ENCODE measurements around the gene SMAGP. TPM values are rescaled to one million over a fixed set of nuclear protein-coding genes. Genes with fewer than 3 reads are reported as not detected.

The SMAGP gene
- total RNA-seq, 8 experiments from 2014 or later = 0.79 to 110 (median 2.9) TPM

- WGBS, 10 experiments = 0 to 40% (median 7%) methylated on average over 1 to 3 of the region's 7 CpGs; no CpG with 5 or more reads in 5 of the 10 experiments
- in situ Hi-C loops (cut with MboI; ENCODE audit: low pct_unique_long_range_greater_than_20kb in 2 of 9, low sequenced_read_pairs in 9 of 9, unreplicated experiment in 9 of 9) = no loop called here
- peaks cover 10 to 14% of the 10 kb centered on the region in 2 donors for H3K4me1 ChIP-seq (replicated peaks in 1 of 2)
- ATAC-seq (replicated peaks in 6 of 8) = no peak
- H3K4me3 ChIP-seq = peak overlapping the region; percentile 85 to 97 (median 92)
- peak overlapping the region in 1 of 2 donors; percentile 96 for H3K27ac ChIP-seq
Measured at GRCh38 chr12:51216642-51217041, 53.6 kb downstream of the SMAGP start.

DNA sequence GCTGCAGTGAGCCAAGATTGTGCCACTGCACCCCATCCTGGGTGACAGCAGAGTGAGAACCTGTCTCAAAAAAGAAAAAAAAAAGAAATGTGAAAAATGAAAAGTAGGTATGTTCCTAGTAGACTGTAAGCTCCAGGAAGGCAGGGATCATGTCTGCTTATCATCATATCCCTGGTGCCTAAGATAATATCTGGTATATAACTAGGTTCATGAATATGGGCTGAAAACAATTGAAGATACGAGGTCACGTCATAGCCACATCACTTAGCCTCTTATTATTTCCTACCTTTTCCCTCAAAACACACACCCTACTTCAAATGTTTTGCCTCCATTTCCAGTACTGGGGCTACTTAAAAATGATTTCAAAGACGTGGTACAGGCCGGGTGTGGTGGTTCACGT, 55.3 kb downstream of the SMAGP start:
- peaks cover 10 to 14% of the 10 kb centered on the region in 2 donors for H3K4me1 ChIP-seq (replicated peaks in 1 of 2)
- no peak overlapping the region for H3K4me3 ChIP-seq
- no peak overlapping the region for H3K27ac ChIP-seq
- 80 to 100% (median 90%) methylated on average over 1 to 3 of the region's 5 CpGs; no CpG with 5 or more reads in 6 of the 10 experiments for WGBS, 10 experiments
- in situ Hi-C loops (cut with MboI; ENCODE audit: low pct_unique_long_range_greater_than_20kb in 2 of 9, low sequenced_read_pairs in 9 of 9, unreplicated experiment in 9 of 9) = no loop called here
- ATAC-seq (replicated peaks in 6 of 8) = no peak

DNA sequence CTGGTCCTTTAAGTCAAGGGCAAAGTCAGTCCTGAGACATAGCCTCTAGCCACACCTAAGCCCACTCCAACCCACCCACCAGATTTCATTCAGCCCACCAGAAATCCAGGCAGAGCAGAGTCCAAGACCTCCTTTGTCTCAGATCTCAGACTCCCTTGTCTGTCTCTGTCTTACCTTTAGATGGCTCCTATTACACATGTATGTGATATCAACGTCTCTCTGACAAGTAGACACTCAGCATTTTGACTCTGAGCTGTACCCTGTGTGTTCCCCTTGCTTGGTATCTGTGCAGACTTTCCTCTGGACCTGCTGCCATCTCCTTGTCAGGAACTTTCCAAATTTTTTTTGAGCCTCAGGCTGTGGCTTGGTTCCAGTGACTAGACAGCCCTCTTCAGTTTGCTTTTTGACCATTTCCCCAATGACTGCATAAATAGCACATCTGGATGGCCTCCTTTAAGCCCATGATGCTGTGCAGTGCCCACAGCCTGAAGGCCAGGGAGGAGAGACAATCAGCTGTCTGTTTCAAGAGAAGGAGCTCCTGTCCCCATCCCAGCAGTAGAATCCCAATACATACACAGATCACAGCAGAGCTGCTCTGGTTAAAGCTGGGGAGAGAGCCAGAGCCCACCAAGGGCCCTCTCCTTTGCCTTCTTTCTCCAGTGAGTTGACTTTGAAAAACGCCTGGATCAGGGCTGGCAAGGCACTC, 59.4 kb downstream of the SMAGP start:
- Histone ChIP-seq H3K4me1 (replicated peaks in 1 of 2) (no peaks in the 10 kb centered on the region), H3K27ac (no peak overlapping the region), H3K4me3 (no peak overlapping the region)
- ATAC-seq (replicated peaks in 6 of 8) = no peak
- WGBS, 10 experiments = 17 to 67% (median 29%) methylated on average over 1 to 2 of the region's 2 CpGs; no CpG with 5 or more reads in 4 of the 10 experiments
- in situ Hi-C loops (cut with MboI; ENCODE audit: low pct_unique_long_range_greater_than_20kb in 2 of 9, low sequenced_read_pairs in 9 of 9, unreplicated experiment in 9 of 9) = no loop called here

- WGBS, 10 experiments = 78 to 100% (median 91%) methylated on average over 1 to 2 of the region's 2 CpGs; no CpG with 5 or more reads in 4 of the 10 experiments
- Histone ChIP-seq H3K4me1 (replicated peaks in 1 of 2) (no peaks in the 10 kb centered on the region), H3K27ac (no peak overlapping the region), H3K4me3 (no peak overlapping the region)
- no peak for ATAC-seq (replicated peaks in 6 of 8)
- in situ Hi-C loops (cut with MboI; ENCODE audit: low pct_unique_long_range_greater_than_20kb in 2 of 9, low sequenced_read_pairs in 9 of 9, unreplicated experiment in 9 of 9) = no loop called here
Measured at GRCh38 chr12:51209259-51209658, 61.0 kb downstream of the SMAGP start.

DNA sequence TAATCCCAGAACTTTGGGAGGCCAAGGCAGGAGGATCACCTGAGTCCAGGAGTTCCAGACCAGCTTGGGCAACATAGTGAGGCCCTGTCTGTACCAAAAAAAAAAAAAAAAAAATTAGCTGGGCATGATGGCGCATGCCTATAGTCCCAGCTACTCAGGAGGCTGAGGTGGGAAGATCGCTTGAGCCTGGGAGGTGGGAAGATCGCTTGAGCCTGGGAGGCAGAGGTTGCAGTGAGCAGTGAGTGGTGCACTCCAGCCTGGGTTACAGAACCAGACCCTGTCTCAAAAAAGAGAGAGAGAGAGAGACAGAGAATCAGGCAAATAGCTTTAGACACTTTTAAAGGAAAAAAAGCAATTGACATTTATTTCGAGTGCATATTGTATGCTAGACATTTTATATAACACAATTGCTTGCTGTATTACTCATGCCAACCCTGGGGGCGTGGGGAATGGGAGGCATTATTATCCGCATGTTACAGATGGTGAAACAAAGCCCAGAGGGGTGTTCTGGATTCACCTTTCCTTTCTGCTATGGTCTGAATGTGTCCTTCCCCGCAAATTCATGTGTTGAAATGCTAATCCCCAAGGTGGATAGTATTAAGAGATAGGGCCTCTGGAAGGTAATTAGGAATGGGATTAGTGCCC, 62.1 kb downstream of the SMAGP start:
- WGBS, 10 experiments = 80 to 100% (median 88%) methylated on average over 2 to 7 of the region's 7 CpGs
- no peak overlapping the region for H3K4me3 ChIP-seq
- H3K4me1 ChIP-seq (replicated peaks in 1 of 2) = no peaks in the 10 kb centered on the region
- H3K27ac ChIP-seq = no peak overlapping the region
- ATAC-seq (replicated peaks in 6 of 8) = no peak
- in situ Hi-C loops (cut with MboI; ENCODE audit: low pct_unique_long_range_greater_than_20kb in 2 of 9, low sequenced_read_pairs in 9 of 9, unreplicated experiment in 9 of 9) = no loop called here

- 81 to 100% (median 93%) methylated on average over 1 to 5 of the region's 6 CpGs; no CpG with 5 or more reads in 1 of the 10 experiments for WGBS, 10 experiments
- in situ Hi-C loops (cut with MboI; ENCODE audit: low pct_unique_long_range_greater_than_20kb in 2 of 9, low sequenced_read_pairs in 9 of 9, unreplicated experiment in 9 of 9) = no loop called here
- no peak overlapping the region for H3K27ac ChIP-seq
Measured at GRCh38 chr12:51205350-51205749, 64.9 kb downstream of the SMAGP start.

GRCh38 chr12:51202718-51203117, 67.5 kb downstream of the SMAGP start:
- in situ Hi-C loops (cut with MboI; ENCODE audit: low pct_unique_long_range_greater_than_20kb in 2 of 9, low sequenced_read_pairs in 9 of 9, unreplicated experiment in 9 of 9) = no loop called here
- no peak overlapping the region for H3K27ac ChIP-seq
- peaks cover 0 to 11% of the 10 kb centered on the region in 2 donors for H3K4me1 ChIP-seq (replicated peaks in 1 of 2)
- ATAC-seq (replicated peaks in 6 of 8) = no peak
- WGBS, 10 experiments = 79 to 100% (median 89%) methylated on average over 2 to 5 of the region's 5 CpGs; no CpG with 5 or more reads in 4 of the 10 experiments
- H3K4me3 ChIP-seq = no peak overlapping the region

More at GRCh38 chr12:51205350-51205749, 64.9 kb downstream of the SMAGP start:
- H3K4me3 ChIP-seq = no peak overlapping the region
- ATAC-seq (replicated peaks in 6 of 8) = no peak
- no peaks in the 10 kb centered on the region for H3K4me1 ChIP-seq (replicated peaks in 1 of 2)

DNA sequence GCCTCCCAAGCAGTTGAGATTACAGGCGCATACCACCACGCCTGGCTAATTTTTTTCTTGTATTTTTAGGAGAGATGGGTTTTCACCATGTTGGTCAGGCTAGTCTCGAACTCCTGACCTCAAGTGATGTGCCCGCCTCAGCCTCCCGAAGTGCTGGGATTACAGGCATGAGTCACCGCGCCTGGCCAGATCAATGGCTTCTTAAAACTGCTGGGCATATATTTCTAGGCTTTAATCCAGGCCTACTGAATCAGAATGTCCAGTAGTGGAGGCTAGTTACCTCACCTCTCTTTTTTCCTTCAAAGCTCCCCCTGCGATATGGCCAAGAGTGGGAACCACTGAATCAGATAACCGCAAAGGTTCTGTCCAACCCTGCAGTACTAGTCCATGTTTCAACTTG, 69.4 kb downstream of the SMAGP start:
- Histone ChIP-seq H3K4me1 (replicated peaks in 1 of 2) (peaks cover 0 to 11% of the 10 kb centered on the region in 2 donors), H3K4me3 (no peak overlapping the region), H3K27ac (no peak overlapping the region)
- no peak for ATAC-seq (replicated peaks in 6 of 8)
- 80 to 100% (median 100%) methylated on average over 1 to 7 of the region's 9 CpGs; no CpG with 5 or more reads in 1 of the 10 experiments for WGBS, 10 experiments
- in situ Hi-C loops (cut with MboI; ENCODE audit: low pct_unique_long_range_greater_than_20kb in 2 of 9, low sequenced_read_pairs in 9 of 9, unreplicated experiment in 9 of 9) = no loop called here

DNA sequence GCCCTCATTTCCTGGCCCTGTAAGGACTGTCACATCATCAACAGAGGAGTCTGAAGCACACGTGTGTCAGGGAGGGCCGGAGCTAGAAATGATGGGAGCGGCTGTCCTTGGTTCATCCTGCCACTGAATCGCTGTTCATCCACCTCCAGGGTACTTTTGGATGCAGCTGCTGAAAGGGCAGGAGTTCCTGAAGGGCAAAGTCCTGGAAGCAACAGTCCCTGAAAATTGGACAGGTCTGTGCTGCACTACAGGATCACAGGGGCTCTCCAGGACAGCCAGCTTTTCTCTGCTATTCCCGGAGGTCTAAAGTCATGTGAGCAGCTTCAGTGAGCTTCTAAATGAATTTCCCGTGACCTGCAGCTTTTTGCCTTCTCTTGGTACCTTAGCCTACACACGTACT, 70.1 kb downstream of the SMAGP start:
- peaks cover 0 to 11% of the 10 kb centered on the region in 2 donors for H3K4me1 ChIP-seq (replicated peaks in 1 of 2)
- WGBS, 10 experiments = 42 to 100% (median 83%) methylated on average over 1 to 4 of the region's 7 CpGs; no CpG with 5 or more reads in 6 of the 10 experiments
- in situ Hi-C loops (cut with MboI; ENCODE audit: low pct_unique_long_range_greater_than_20kb in 2 of 9, low sequenced_read_pairs in 9 of 9, unreplicated experiment in 9 of 9) = no loop called here
- ATAC-seq (replicated peaks in 6 of 8) = no peak
- H3K27ac ChIP-seq = no peak overlapping the region
- no peak overlapping the region for H3K4me3 ChIP-seq

GRCh38 chr12:51199366-51199945, 70.8 kb downstream of the SMAGP start:
- in situ Hi-C loops (cut with MboI; ENCODE audit: low pct_unique_long_range_greater_than_20kb in 2 of 9, low sequenced_read_pairs in 9 of 9, unreplicated experiment in 9 of 9) = no loop called here
- Histone ChIP-seq H3K4me1 (replicated peaks in 1 of 2) (peaks cover 0 to 11% of the 10 kb centered on the region in 2 donors), H3K4me3 (no peak overlapping the region), H3K27ac (no peak overlapping the region)
- peak in 1 of 8 experiments; percentile 27 for ATAC-seq (replicated peaks in 6 of 8)
- 20 to 100% (median 85%) methylated on average over 1 to 2 of the region's 10 CpGs; no CpG with 5 or more reads in 4 of the 10 experiments for WGBS, 10 experiments

DNA sequence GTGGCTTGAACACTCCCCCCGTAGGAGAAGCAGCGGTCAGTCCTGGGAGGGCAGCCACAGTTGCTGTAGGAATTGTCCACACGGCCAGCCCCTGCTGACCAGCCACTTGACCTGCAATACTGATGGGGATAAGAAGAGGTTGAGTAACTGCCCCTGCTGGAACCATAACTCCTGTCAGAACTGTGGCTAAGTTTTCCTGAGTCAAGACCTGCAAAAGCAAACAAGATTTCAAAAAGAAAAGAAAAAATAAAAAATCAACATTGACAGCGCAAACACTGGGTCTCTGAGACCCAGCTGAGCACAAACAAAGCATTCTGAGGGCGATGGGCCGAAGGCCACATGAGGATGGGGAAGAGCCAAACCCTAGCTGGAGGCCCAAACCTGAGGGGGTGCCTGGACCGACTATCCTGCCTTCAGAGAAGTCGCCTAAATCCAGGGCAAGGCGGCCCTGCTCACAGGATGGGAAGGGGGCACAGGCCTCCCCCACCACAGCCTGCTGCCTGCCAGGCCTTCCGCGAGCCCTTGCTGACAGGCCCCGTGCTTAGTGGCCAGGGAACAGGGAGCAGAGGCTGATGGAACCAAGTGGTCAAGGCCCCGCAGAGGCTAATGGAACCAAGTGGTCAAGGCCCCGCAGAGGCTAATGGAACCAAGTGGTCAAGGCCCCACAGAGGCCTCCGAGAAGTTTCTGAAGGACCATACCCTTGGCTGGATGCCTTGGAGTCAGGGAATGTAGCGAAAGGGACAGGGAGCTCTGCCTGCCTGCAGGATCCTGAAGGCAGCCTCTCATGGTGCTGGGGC, 71.4 kb downstream of the SMAGP start:
- ATAC-seq (replicated peaks in 6 of 8) = peak in 3 of 8 experiments; percentile 19 to 88 (median 58)

DNA sequence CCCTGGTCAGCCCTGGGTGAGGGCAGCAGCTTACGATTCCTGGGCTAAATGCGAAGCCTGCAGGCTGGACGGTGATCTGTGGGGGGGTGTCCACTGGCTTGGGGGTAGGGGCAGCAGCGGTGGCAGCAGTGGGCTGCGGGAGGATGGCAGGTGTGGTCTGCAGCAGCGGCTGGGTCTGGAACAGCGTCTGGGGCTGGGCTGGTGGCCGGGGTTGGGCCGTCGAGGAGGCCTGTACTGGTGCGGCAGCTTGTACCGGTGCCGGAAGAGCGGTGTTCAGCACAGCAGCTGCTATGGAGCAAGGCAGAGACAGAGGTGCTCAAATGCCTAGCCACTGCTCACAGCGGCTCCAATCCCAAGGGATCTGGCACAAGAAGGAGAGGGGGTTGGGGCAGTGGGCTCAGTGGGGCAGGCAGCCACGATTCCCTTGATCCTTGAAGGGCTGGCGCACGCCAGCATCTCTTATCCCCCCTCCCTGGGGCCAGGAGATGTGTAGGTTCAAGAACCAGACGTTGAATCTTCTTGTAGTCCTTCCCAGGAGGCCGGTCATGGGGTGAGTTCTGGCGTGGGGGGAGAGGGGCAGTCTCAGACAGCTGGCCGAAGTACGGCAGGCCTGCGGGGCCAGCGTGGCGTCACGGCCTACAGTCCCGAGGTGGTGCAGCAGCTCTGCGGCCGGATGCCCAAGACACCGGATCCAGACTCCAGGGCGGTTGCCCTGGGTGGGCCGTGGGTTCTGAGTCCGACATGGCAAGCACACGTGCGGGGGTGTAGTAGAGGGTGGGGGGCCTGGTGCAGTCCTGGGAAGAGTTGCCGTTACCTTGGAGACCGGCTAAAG, 72.3 kb downstream of the SMAGP start:
- H3K4me3 ChIP-seq = no peak overlapping the region
- WGBS, 10 experiments = 47 to 95% (median 91%) methylated on average over 3 to 12 of the region's 38 CpGs; no CpG with 5 or more reads in 7 of the 10 experiments
- in situ Hi-C loops (cut with MboI; ENCODE audit: low pct_unique_long_range_greater_than_20kb in 2 of 9, low sequenced_read_pairs in 9 of 9, unreplicated experiment in 9 of 9) = no loop called here
- peak overlapping the region in 1 of 2 donors; percentile 44 for H3K27ac ChIP-seq
- peak in 2 of 8 experiments; percentile 4 to 32 for ATAC-seq (replicated peaks in 6 of 8)
- H3K4me1 ChIP-seq (replicated peaks in 1 of 2) = peaks cover 0 to 11% of the 10 kb centered on the region in 2 donors

More for the DNA sequence above, 71.4 kb downstream of the SMAGP start:
- H3K4me3 ChIP-seq = no peak overlapping the region
- peaks cover 0 to 11% of the 10 kb centered on the region in 2 donors for H3K4me1 ChIP-seq (replicated peaks in 1 of 2)
- in situ Hi-C loops (cut with MboI; ENCODE audit: low pct_unique_long_range_greater_than_20kb in 2 of 9, low sequenced_read_pairs in 9 of 9, unreplicated experiment in 9 of 9) = no loop called here
- 30 to 100% (median 85%) methylated on average over 1 to 13 of the region's 16 CpGs; no CpG with 5 or more reads in 2 of the 10 experiments for WGBS, 10 experiments
- no peak overlapping the region for H3K27ac ChIP-seq
